AG04450 (cell line): Measurements from ENCODE around the gene VPS13D. TPM values are rescaled to one million over a fixed set of nuclear protein-coding genes. Genes with fewer than 3 reads are reported as not detected.

ENCODE experiments used
- CTCF ChIA-PET: fragments of 300-600, 350-600 bp; formaldehyde crosslinking; extraction: SDS; loops from one replicate; lab custom pipeline; 2022; ENCODE audit warnings: antibody characterized with exemption, inconsistent platforms; lab: Charles Lee
- POLR2A ChIA-PET: fragments of 350-600 bp; formaldehyde crosslinking; extraction: SDS; loops from one replicate; lab custom pipeline; 2021; ENCODE audit warnings: antibody characterized with exemption, inconsistent platforms; lab: Yijun Ruan, JAX
- DNase-seq: peaks from one replicate; pipeline ENCODE4 v3.0.0-alpha.2; 2011; ENCODE audit warnings: low read depth, low spot score
- H3K27ac ChIP-seq: one replicate; pipeline ENCODE4 v1.5.1; 2012; ENCODE audit warnings: low read depth, low read length, control low read depth
- H3K27me3 ChIP-seq: one replicate; pipeline ENCODE4 v1.6.0; 2012; ENCODE audit warnings: low read length; ENCODE audit not compliant: control insufficient read depth, insufficient read depth
- H3K4me3 ChIP-seq: 2 replicates; pipeline ENCODE4 v1.5.1; 2011; ENCODE audit warnings: mild to moderate bottlenecking, low read depth, low read length, control low read depth
- H3K9me3 ChIP-seq: 2 replicates; pipeline ENCODE4 v1.5.1; 2012; ENCODE audit warnings: low read length; ENCODE audit not compliant: control insufficient read depth, insufficient read depth
- polyA plus RNA-seq: library from polyadenylated mRNA; depleted of rRNA; stranded (reverse); fragments of >200 nt; gene quantifications from 2 replicates; pipeline ENCODE4 v1.2.3, GENCODE V29; 2011
- TF ChIP-seq, protein P1 (sequence below): IDR thresholded peaks from 2 replicates; pipeline ENCODE4 v1.5.1; 2011; ENCODE audit warnings: low read depth, low read length, control low read depth, inconsistent platforms

The VPS13D gene
- polyA plus RNA-seq, 1 experiment, result 18.3 TPM

DNA sequence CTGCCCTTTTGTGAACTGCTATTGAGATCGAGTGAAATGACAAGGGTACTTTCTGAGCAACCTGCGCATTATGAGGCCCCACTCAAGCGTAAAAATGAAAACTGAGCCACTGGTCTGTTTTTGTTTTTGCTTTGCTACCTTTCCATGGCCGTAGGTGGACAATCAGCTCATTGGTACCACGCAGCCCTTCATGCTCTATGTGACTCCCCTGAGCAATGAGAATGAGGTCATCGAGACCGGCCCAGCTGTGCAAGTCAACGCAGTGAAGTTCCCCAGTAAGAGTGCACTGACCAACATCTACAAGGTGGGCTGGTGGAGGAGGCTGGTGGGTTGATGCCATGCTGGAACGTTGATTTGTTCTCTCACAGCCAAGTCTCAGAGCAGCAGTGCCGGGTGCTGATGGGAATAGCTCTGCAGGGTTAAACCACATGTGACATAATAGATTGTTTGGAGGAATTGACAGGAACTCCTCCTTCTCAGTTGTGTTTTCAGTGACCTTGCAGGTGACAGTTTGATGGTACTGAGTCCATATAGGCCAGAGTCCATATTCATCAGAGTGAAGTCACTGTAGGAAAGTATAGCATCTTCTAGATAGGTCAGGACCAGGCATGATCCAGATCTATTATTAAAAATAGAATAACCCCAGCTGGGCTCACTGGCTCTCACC, 170.3 kb downstream of the VPS13D start:
- CTCF ChIA-PET, result no interaction called here

GRCh38 chr1:12402159-12402673, 172.4 kb downstream of the VPS13D start:
- no peaks in the 10 kb centered on the region for H3K27me3 ChIP-seq
- TF ChIP-seq, protein P1, sequence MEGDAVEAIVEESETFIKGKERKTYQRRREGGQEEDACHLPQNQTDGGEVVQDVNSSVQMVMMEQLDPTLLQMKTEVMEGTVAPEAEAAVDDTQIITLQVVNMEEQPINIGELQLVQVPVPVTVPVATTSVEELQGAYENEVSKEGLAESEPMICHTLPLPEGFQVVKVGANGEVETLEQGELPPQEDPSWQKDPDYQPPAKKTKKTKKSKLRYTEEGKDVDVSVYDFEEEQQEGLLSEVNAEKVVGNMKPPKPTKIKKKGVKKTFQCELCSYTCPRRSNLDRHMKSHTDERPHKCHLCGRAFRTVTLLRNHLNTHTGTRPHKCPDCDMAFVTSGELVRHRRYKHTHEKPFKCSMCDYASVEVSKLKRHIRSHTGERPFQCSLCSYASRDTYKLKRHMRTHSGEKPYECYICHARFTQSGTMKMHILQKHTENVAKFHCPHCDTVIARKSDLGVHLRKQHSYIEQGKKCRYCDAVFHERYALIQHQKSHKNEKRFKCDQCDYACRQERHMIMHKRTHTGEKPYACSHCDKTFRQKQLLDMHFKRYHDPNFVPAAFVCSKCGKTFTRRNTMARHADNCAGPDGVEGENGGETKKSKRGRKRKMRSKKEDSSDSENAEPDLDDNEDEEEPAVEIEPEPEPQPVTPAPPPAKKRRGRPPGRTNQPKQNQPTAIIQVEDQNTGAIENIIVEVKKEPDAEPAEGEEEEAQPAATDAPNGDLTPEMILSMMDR, result no peak
- H3K4me3 ChIP-seq, result no peak overlapping the region
- POLR2A ChIA-PET, result no interaction called here
- CTCF ChIA-PET, result interaction anchor here (1.2 to 3.2 kb wide), 2 partner anchors 126 to 256 kb away, joined by 4 to 7 read pairs; no protein-coding TSS in a partner anchor
- H3K27ac ChIP-seq, result no peak overlapping the region
- no peaks in the 10 kb centered on the region; the same call in 1 of the 2 replicates for H3K9me3 ChIP-seq
- no peak for DNase-seq

More for the DNA sequence above, 170.3 kb downstream of the VPS13D start:
- H3K9me3 ChIP-seq, result no peaks in the 10 kb centered on the region; the same call in 1 of the 2 replicates
- POLR2A ChIA-PET, result no interaction called here
- H3K27ac ChIP-seq, result no peak overlapping the region
- H3K4me3 ChIP-seq, result no peak overlapping the region
- no peak for DNase-seq
- TF ChIP-seq, protein P1, result no peak
- no peaks in the 10 kb centered on the region for H3K27me3 ChIP-seq

GRCh38 chr1:12402842-12403241, 173.0 kb downstream of the VPS13D start:
- no peak for DNase-seq
- no peak overlapping the region for H3K27ac ChIP-seq
- TF ChIP-seq, protein P1, result no peak
- ChIA-PET CTCF (interaction anchor here (1.2 to 3.2 kb wide), 2 partner anchors 127 to 256 kb away, joined by 4 to 7 read pairs; no protein-coding TSS in a partner anchor), POLR2A (no interaction called here)
- H3K27me3 ChIP-seq, result no peaks in the 10 kb centered on the region
- H3K4me3 ChIP-seq, result no peak overlapping the region
- no peaks in the 10 kb centered on the region; the same call in 1 of the 2 replicates for H3K9me3 ChIP-seq

- Histone ChIP-seq H3K27me3 (no peaks in the 10 kb centered on the region), H3K27ac (no peak overlapping the region), H3K4me3 (no peak overlapping the region), H3K9me3 (no peaks in the 10 kb centered on the region; the same call in 1 of the 2 replicates)
- TF ChIP-seq, protein P1, result no peak
- ChIA-PET CTCF (no interaction called here), POLR2A (no interaction called here)
- no peak for DNase-seq
These were observed 175.1 kb downstream of the VPS13D start for GRCh38 chr1:12404918-12405317.
